HCEC 1CT (cell line): ENCODE measurements around the gene PGAM1.
"Not testable (repeated sequence)": the region's sequence is repeated elsewhere in the genome, so short reads cannot be mapped to it uniquely, and the experiment has no call there.

Source experiments
- DNase-seq: peaks from one replicate; pipeline ENCODE4 v3.0.0-alpha.2; 2017

PGAM1 gene

DNA sequence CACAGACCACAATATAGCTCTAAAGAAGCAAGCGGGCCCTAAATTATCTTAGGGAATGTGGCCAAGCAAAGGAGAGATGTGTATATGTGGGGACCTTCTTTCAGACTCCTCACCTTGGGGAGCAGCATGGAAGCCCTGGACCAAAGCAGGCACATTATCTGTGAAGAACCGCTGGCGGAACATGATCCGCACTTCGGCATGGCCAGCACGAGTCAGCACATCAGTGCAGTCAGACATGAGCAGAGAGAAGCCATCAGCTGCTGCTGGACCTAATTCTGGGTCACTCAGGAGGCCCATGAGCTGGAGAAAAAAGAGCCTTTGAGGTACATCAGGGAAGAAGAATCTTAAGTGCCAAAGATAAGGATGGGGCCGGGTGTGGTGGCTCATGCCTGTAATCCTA, 33.9 kb downstream of the PGAM1 start:
- no peak for DNase-seq

DNA sequence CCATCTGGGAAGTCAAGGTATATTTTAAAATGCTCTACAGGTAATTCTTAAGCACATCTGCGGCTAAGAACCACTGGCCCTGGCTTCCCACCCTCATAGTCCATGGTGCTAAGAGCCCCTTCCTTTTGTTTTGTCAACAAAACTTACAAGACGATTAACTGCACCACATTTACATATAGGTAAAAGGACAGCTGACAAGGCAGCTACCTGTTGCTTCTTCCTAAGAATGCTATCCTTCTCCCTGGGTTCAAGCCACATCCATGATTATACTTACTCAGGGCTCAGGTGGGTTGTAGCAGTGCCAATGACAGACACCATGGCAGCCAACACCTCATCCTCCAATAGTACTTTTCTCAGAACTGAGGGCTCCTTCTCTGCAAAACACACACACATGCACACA, 36.3 kb downstream of the PGAM1 start:
- DNase-seq, result no peak

- peak; percentile 57 for DNase-seq
Measured at GRCh38 chr10:97463363-97464132, 37.6 kb downstream of the PGAM1 start.

GRCh38 chr10:97464226-97464625, 38.2 kb downstream of the PGAM1 start:
- no peak for DNase-seq

DNA sequence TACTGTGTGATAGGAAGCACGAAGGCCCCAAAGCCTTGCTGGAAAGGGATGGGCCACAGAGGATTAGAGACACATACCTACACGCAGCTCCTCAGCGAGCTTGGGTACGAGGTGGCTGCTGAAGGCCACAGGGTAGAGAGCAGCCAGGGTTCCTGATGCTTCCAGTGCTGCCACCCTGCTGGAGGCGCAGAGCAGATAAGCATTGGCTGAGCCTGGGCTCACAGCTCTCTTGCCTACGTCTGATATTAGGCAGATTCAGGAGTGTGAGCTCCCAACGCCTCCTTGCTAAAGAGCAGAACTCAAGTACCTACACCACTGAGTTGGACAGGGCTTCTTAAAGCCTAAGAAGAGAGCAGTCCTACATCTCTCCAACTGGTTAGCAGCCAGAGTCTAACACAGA, 40.0 kb downstream of the PGAM1 start:
- no peak for DNase-seq

GRCh38 chr10:97466755-97467154, 40.8 kb downstream of the PGAM1 start:
- DNase-seq, result no peak

- no peak for DNase-seq
Measured at GRCh38 chr10:97468162-97468561, 42.2 kb downstream of the PGAM1 start.

DNA sequence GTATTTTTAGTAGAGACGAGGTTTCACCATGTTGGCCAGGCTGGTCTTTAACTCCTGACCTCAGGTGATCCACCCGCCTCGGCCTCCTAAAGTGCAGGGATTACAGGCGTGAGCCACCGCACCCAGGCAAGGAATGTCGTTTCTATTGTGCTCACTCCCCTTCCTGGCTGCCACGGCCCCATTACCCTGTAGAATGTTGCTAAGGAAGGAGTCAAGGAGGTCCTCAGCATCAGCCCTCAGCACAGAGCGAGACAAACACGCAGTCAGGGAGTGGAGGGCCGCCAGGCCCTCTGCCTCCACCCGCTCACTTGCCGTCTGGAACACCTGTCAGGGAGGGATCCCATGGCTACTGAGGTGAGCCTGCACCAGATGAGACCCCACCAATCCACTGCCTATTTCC, 42.8 kb downstream of the PGAM1 start:
- DNase-seq, result not testable (repeated sequence)

GRCh38 chr10:97474918-97475317, 48.9 kb downstream of the PGAM1 start:
- no peak for DNase-seq

GRCh38 chr10:97475936-97476594, 50.1 kb downstream of the PGAM1 start:
- DNase-seq, result no peak

DNA sequence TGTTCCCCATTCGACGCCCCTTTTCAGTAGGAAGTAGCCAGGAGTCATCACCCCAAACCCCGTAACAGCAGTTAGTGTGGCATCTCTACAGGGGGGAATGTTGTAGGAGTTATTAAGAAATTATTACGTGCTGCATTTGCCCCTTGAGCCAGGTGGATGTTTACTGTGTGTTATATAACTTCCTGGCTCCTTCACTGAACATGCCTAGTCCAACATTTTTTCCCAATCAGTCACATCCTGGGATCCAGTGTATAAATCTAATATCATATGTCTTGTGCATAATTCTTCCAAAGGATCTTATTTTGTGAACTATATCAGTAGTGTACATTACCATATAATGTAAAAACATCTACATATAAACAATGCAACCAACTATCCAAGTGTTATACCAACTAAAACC, 53.4 kb downstream of the PGAM1 start:
- peak; percentile 36 for DNase-seq

DNA sequence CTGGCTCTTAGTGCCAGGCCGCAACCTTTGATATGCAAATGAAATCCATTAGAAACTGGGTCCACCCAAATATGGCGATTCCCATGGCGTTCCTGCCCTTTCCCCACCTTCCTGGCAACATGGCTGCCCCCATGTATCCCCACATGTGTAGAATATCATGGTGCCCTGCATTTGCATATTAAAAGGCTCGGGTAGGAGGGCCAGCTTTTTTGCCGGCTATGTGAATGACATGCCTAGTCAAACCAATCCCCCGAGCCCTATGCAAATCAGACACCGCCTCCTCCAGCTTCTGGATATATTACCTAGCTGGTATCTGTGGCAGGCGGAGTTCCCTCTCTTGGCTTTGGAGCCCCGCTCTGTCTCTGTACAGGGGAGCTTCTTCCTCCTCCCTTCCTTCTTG, 53.9 kb downstream of the PGAM1 start:
- no peak for DNase-seq

DNA sequence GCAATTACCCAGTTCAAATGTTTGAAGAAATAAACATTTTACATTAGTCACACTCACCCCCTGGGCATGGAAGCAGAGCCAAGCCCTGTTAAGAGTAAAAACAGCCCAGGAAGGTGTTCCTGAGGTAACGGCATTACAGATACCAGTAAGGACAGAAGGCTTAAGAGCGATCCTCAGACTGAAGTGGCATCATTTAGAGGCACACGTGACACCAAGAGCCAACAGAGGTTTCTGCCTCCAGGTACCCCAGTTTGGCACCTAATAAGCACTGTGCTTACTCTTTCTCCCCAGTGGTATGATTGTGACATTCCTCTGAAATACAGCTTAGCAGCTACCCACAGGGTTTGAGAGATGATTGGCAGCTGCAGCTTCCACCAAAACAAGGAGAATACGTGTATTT, 55.1 kb downstream of the PGAM1 start:
- DNase-seq, result no peak

DNA sequence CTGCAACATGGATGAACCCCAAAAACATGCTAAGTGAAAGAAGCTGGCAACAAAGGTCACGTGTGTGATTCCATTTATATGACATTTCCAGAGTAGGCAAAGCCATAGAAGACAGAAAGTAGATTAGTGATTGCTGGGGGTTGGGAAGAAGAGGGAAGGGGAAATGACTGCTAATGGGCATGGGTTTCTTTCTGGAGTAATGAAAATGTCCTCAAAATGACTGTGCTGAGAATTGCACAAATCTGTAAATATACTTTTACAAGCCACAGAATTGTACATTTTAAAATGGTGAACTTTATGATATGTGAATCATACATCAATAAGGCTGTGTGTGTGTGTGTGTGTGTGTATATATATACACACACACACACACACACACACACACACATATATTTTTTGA, 56.4 kb downstream of the PGAM1 start:
- no peak for DNase-seq
